K562 (cell line): Measurements from ENCODE around the gene SPTBN2. TPM values are rescaled to one million over a fixed set of nuclear protein-coding genes. Genes with fewer than 3 reads are reported as not detected.

ENCODE experiments used
- ATAC-seq: fragments of 200-7000 bp; cut with Tn5 transposase; 3 replicates; pipeline ENCODE4 v1.9.1; 2020; ENCODE audit warnings: moderate library complexity
- BruUV-seq: library from RNA; stranded (reverse); fragments of 400-500 nt; replicated peaks from 2 replicates; lab custom pipeline; 2021; lab: Mats Ljungman, UMichigan
- CTCF ChIA-PET: fragments of 300-600 bp; formaldehyde crosslinking; extraction: SDS; loops from one replicate; lab custom pipeline; 2021; ENCODE audit warnings: low intra/inter-chr PET ratio; lab: Yijun Ruan, JAX
- POLR2A ChIA-PET: fragments of 300-600, 350-650 bp; sonication (Branson Sonifier 250); formaldehyde crosslinking; extraction: SDS; loops from one replicate; lab custom pipeline; 2021; ENCODE audit warnings: antibody characterized with exemption, inconsistent platforms; lab: Yijun Ruan, JAX
- DNase-seq, 4 experiments: peaks; one replicate each; pipeline versions ENCODE4 v3.0.0 to v3.0.0-alpha.2; 2011 to 2018; ENCODE audit warnings: low spot score in 3 of 4, mixed read lengths in 3 of 4; ENCODE audit errors: extremely low read depth in 1 of 4
- FAIRE-seq: peaks from 2 replicates; lab custom pipeline; 2011; peaks lifted over from hg19 to GRCh38; lab: Jason Lieb, UNC
- H2AFZ ChIP-seq: 2 replicates; pipeline ENCODE4 v1.6.0; 2011; ENCODE audit warnings: low read depth, low read length, control low read depth, inconsistent platforms
- H3K27ac ChIP-seq: fragments of 200-600 bp; 3 replicates; pipeline ENCODE4 v1.8.0; 2011; ENCODE audit warnings: low read depth, mild to moderate bottlenecking, control low read depth, inconsistent platforms, low read length, moderate library complexity, mixed read lengths; ENCODE audit errors: extremely low read depth
- H3K27me3 ChIP-seq, 2 experiments: fragments of 300-600 bp in 1 of 2; 2 replicates in 1 of 2; 3 replicates in 1 of 2; pipeline versions ENCODE4 v1.6.0 to v1.8.0; 2011; ENCODE audit warnings: inconsistent platforms in 2 of 2, low read length in 2 of 2, mild to moderate bottlenecking in 1 of 2, mixed read lengths in 1 of 2, moderate library complexity in 1 of 2; ENCODE audit not compliant: control insufficient read depth in 2 of 2, insufficient read depth in 2 of 2
- H3K36me3 ChIP-seq: fragments of 300-600 bp; 3 replicates; pipeline ENCODE4 v1.8.0; 2011; ENCODE audit warnings: mild to moderate bottlenecking, low read length, inconsistent platforms; ENCODE audit not compliant: control insufficient read depth, insufficient read depth
- H3K4me1 ChIP-seq, 2 experiments: fragments of 200-600 bp in 1 of 2; replicated peaks in 1 of 2; 2 replicates in 1 of 2; 3 replicates in 1 of 2; pipeline versions ENCODE4 v1.5.1 to v1.8.0; 2011; ENCODE audit warnings: inconsistent platforms in 2 of 2, low read length in 2 of 2, mild to moderate bottlenecking in 1 of 2, mixed read lengths in 1 of 2, moderate library complexity in 1 of 2; ENCODE audit not compliant: control insufficient read depth in 2 of 2, insufficient read depth in 2 of 2
- H3K4me2 ChIP-seq: 2 replicates; pipeline ENCODE4 v1.6.1; 2011; ENCODE audit warnings: low read length, control low read depth, inconsistent platforms, mixed read lengths; ENCODE audit not compliant: insufficient read depth
- H3K4me3 ChIP-seq: fragments of 200-600 bp; sonication (generic), shearing (Covaris generic); 2 replicates; pipeline ENCODE4 v1.5.1; 2016; ENCODE audit warnings: control low read depth, inconsistent platforms
- H3K79me2 ChIP-seq: fragments of 200-600 bp; 3 replicates; pipeline ENCODE4 v1.8.0; 2011; ENCODE audit warnings: low read length, inconsistent platforms; ENCODE audit not compliant: control insufficient read depth, insufficient read depth
- H3K9ac ChIP-seq, 2 experiments: 2 replicates each; pipeline versions ENCODE4 v1.6.0 to v1.6.1; 2011; ENCODE audit warnings: low read depth in 2 of 2, low read length in 2 of 2, control low read depth in 1 of 2, inconsistent platforms in 1 of 2, mild to moderate bottlenecking in 1 of 2, mixed read lengths in 1 of 2; ENCODE audit not compliant: insufficient read depth in 1 of 2
- H3K9me1 ChIP-seq: one replicate; pipeline ENCODE4 v1.6.0; 2011; ENCODE audit warnings: inconsistent platforms, mild to moderate bottlenecking, low read length, moderate library complexity; ENCODE audit not compliant: control insufficient read depth, insufficient read depth
- H3K9me3 ChIP-seq: replicated peaks from 2 replicates; pipeline ENCODE4 v1.5.1; 2011; ENCODE audit warnings: low read depth, low read length, inconsistent platforms; ENCODE audit not compliant: control insufficient read depth, insufficient read depth
- H4K20me1 ChIP-seq: replicated peaks from 2 replicates; pipeline ENCODE4 v1.6.1; 2011; ENCODE audit warnings: low read length, inconsistent platforms, mixed read lengths; ENCODE audit not compliant: control insufficient read depth, insufficient read depth
- ADNP ChIP-seq: fragments of 200-800 bp; sonication (Bioruptor generic); IDR thresholded peaks from 2 replicates; pipeline ENCODE4 v1.6.1; 2016; ENCODE audit warnings: missing genetic modification characterization, missing compliant biosample characterization
- EWSR1 ChIP-seq: fragments of 450-650 bp; IDR thresholded peaks from 2 replicates; pipeline ENCODE4 v1.6.1; 2018; ENCODE audit warnings: borderline replicate concordance, mild to moderate bottlenecking, low read depth, moderate library complexity; ENCODE audit not compliant: partially characterized antibody
- FOXJ3 ChIP-seq: sonication (generic); formaldehyde crosslinking; IDR thresholded peaks from 2 replicates; pipeline ENCODE4 v1.4.0; 2020; ENCODE audit warnings: mild to moderate bottlenecking, missing genetic modification reagents
- HCFC1 ChIP-seq: IDR thresholded peaks from 2 replicates; pipeline ENCODE4 v1.6.1; 2012; ENCODE audit warnings: low read depth, low read length, improper control_type of control experiment
- MXI1 ChIP-seq: IDR thresholded peaks from 2 replicates; pipeline ENCODE4 v1.6.1; 2011; ENCODE audit warnings: low read depth, mild to moderate bottlenecking, improper control_type of control experiment, low read length
- NFATC3 ChIP-seq: fragments of 450-650 bp; IDR thresholded peaks from 2 replicates; pipeline ENCODE4 v1.6.1; 2017; ENCODE audit warnings: mild to moderate bottlenecking
- NR3C1 ChIP-seq: sonication (generic); formaldehyde crosslinking; IDR thresholded peaks from 2 replicates; pipeline ENCODE4 v1.8.1; 2022; ENCODE audit warnings: missing genetic modification reagents
- PCBP1 ChIP-seq: fragments of 200-400 bp; formaldehyde crosslinking; IDR thresholded peaks from 2 replicates; pipeline ENCODE4 v1.6.1; 2018; ENCODE audit warnings: mild to moderate bottlenecking, low read depth, low read length; ENCODE audit not compliant: poor library complexity, severe bottlenecking
- PHF8 ChIP-seq: fragments of 200-600 bp; sonication (generic); IDR thresholded peaks from 2 replicates; pipeline ENCODE4 v1.6.1; 2012; ENCODE audit warnings: mixed run types, mild to moderate bottlenecking, inconsistent platforms, low read length, moderate library complexity, borderline replicate concordance
- PML ChIP-seq: IDR thresholded peaks from 2 replicates; pipeline ENCODE4 v1.6.1; 2012; ENCODE audit warnings: low read length, inconsistent platforms
- POLR2B ChIP-seq: fragments of 450-650 bp; IDR thresholded peaks from 2 replicates; pipeline ENCODE4 v1.6.1; 2018; ENCODE audit warnings: low read depth; ENCODE audit not compliant: partially characterized antibody
- SAFB ChIP-seq: fragments of 200-400 bp; formaldehyde crosslinking; IDR thresholded peaks from 2 replicates; pipeline ENCODE4 v1.6.1; 2017; ENCODE audit warnings: low read depth, low read length, borderline replicate concordance
- TAF1 ChIP-seq: IDR thresholded peaks from 2 replicates; pipeline ENCODE4 v1.6.1; 2011; ENCODE audit warnings: mild to moderate bottlenecking, low read length, moderate library complexity; ENCODE audit not compliant: insufficient read depth, control insufficient read depth, severe bottlenecking; ENCODE audit errors: extremely low read depth
- TCF3 ChIP-seq: sonication (generic); formaldehyde crosslinking; IDR thresholded peaks from 2 replicates; pipeline ENCODE4 v1.4.0; 2020; ENCODE audit warnings: mild to moderate bottlenecking, missing genetic modification reagents
- ZNF121 ChIP-seq: sonication (generic); formaldehyde crosslinking; conservative IDR thresholded peaks from 2 replicates; pipeline ENCODE4 v1.8.0; 2022; ENCODE audit warnings: missing genetic modification reagents
- ZNF699 ChIP-seq: fragments of 250-450 bp; sonication (Bioruptor Pico); IDR thresholded peaks from 2 replicates; pipeline ENCODE4 v1.8.0; 2021; ENCODE audit warnings: mild to moderate bottlenecking, moderate library complexity; ENCODE audit not compliant: insufficient replicate concordance
- ZNF740 ChIP-seq, 3 experiments: fragments of 200-800 bp in 1 of 3; sonication (Bioruptor generic) in 1 of 3; sonication (generic) in 1 of 3; formaldehyde crosslinking in 1 of 3; IDR thresholded peaks; 2 replicates each; pipeline versions ENCODE4 v1.6.1 to v1.8.0; 2016 to 2022; ENCODE audit warnings: mild to moderate bottlenecking in 2 of 3, missing compliant biosample characterization in 2 of 3, missing genetic modification characterization in 2 of 3, missing genetic modification reagents in 1 of 3
- WGBS: fragments of 100-300 bp; shearing (Covaris generic); methylation state at CpG from one replicate; pipeline ENCODE4 v1.1.6; 2016; ENCODE audit warnings: low coverage, mixed read lengths; ENCODE audit not compliant: insufficient coverage; ENCODE audit errors: missing lambda C conversion rate; 5-methylcytosine and 5-hydroxymethylcytosine counted together
- in situ Hi-C: fragments of 300-500 bp; cut with MboI; formaldehyde crosslinking; loops from 4 replicates; pipeline ENCODE4 v1.15.0; 2018; ENCODE audit warnings: inconsistent platforms, mixed read lengths
- intact Hi-C: fragments of 100-400 bp; cut with micrococcal nuclease; formaldehyde crosslinking; loops from 2 replicates; pipeline ENCODE4 v1.14.2; 2022
- polyA plus RNA-seq, 8 experiments: library from polyadenylated mRNA; depleted of rRNA in 4 of 8; stranded (reverse) in 5 of 8; unstranded in 3 of 8; fragments of >200 nt; fragmentation: Nextera tagmentation in 2 of 8; fragmentation: Illumina TruSeq in 1 of 8; extraction: Ambion mirVana in 2 of 8; extraction: Trizol in 1 of 8; gene quantifications; 2 replicates each; pipeline versions ENCODE4 v1.2.1 to v1.2.3, GENCODE V29; 2011 to 2014; ENCODE audit warnings: inconsistent platforms in 1 of 8, missing spikeins in 1 of 8
- total RNA-seq, 7 experiments: library from RNA; depleted of rRNA in 6 of 7; stranded (reverse); fragments of >200 nt in 6 of 7; fragmentation: Illumina TruSeq in 2 of 7; extraction: Trizol in 2 of 7; gene quantifications; 2 replicates each; pipeline versions ENCODE4 v1.2.1 to v1.2.3, GENCODE V29; 2011 to 2021; ENCODE audit warnings: low replicate concordance in 1 of 7
- TF ChIP-seq, protein P1 (sequence below): fragments of 250-450 bp; sonication (Bioruptor Pico); IDR thresholded peaks from 2 replicates; pipeline ENCODE4 v1.6.1; 2021; ENCODE audit warnings: mild to moderate bottlenecking

The SPTBN2 gene
- total and polyA plus RNA-seq, 9 of the 15 experiments (the other 6 are each of a cell fraction or from before 2014, with no cell fraction given): 0.38 to 56.5 (median 19.7) TPM

- CTCF ChIA-PET: no interaction called here
- DNase-seq: no peak
- Histone ChIP-seq H3K4me1 (peaks cover 0 to 3% of the 10 kb centered on the region in 2 experiments; a peak in 1 of 5 replicates), H3K4me3 (no peak overlapping the region), H3K9me3 (no peaks in the 10 kb centered on the region), H4K20me1 (no peaks in the 10 kb centered on the region), H3K36me3 (peaks cover 59% of the 10 kb centered on the region; the same call in 2 of the 3 replicates), H3K9ac (peak overlapping the region in 1 of 2 experiments; percentile 33; a peak in 1 of 4 replicates), H3K9me1 (no peaks in the 10 kb centered on the region), H3K4me2 (no peak overlapping the region), H3K27ac (no peak overlapping the region), H3K27me3 (no peaks in the 10 kb centered on the region), H3K79me2 (no peaks in the 10 kb centered on the region), H2AFZ (no peak overlapping the region)
- ATAC-seq: no peak
- intact Hi-C loops (no loop called here), in situ Hi-C loops (no loop called here)
- 93% methylated on average over 26 of the region's 33 CpGs for WGBS
- BruUV-seq: no TSS peak
- POLR2A ChIA-PET: interaction anchor here (0.6 to 2.1 kb wide), 5 partner anchors 9 to 158 kb away, joined by 3 to 10 read pairs (median 4); partner anchors contain the start of gene RBM4B
- FAIRE-seq: no peak
- TF ChIP-seq PCBP1 (no peak), SAFB (no peak), MXI1 (no peak), PML (no peak), ZNF740 (CRISPR knock-in tag; IDR thresholded peaks at IDR 0.05) (no peak), ZNF740 (tag; IDR thresholded peaks at IDR 0.05) (no peak), ZNF699 (no peak), POLR2B (no peak), FOXJ3 (CRISPR knock-in tag) (no peak), ZNF121 (CRISPR knock-in tag) (no peak), ADNP (tag) (no peak), PHF8 (no peak), NFATC3 (no peak), TCF3 (CRISPR knock-in tag) (no peak), TAF1 (no peak), HCFC1 (no peak), EWSR1 (no peak), NR3C1 (CRISPR knock-in tag) (no peak)
- TF ChIP-seq, protein P1, sequence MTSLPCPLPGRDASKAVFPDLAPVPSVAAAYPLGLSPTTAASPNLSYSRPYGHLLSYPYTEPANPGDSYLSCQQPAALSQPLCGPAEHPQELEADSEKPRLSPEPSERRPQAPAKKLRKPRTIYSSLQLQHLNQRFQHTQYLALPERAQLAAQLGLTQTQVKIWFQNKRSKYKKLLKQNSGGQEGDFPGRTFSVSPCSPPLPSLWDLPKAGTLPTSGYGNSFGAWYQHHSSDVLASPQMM (CRISPR knock-in tag): no peak
Measured at GRCh38 chr11:66686801-66687750, 41.9 kb downstream of the SPTBN2 start.
